ENCODE data around the gene KIF18B. TPM values are rescaled to one million over a fixed set of nuclear protein-coding genes. Genes with fewer than 3 reads are reported as not detected.

KIF18B gene
- total and polyA plus RNA-seq, 2 donors: 2.4 to 3.5 TPM

- WGBS: 61% methylated on average over 2 of the region's 2 CpGs
- Histone ChIP-seq H3K9me3 (ENCODE audit: control insufficient read depth in 2 of 2, insufficient read depth in 1 of 2, low read length in 1 of 2) (no peaks in the 10 kb centered on the region), H3K27me3 (ENCODE audit: control insufficient read depth in 2 of 2, insufficient read depth in 1 of 2, low read length in 1 of 2) (peaks cover 0 to 74% of the 10 kb centered on the region in 2 donors), H3K4me1 (ENCODE audit: control insufficient read depth in 2 of 2, insufficient read depth in 2 of 2, low read length in 2 of 2) (no peaks in the 10 kb centered on the region), H3K27ac (ENCODE audit: low read depth in 1 of 2, low read length in 1 of 2) (no peak overlapping the region), H3K4me3 (ENCODE audit: low read length in 2 of 2) (no peak overlapping the region), H3K36me3 (ENCODE audit: control insufficient read depth in 2 of 2, insufficient read depth in 2 of 2, low read length in 1 of 2) (no peaks in the 10 kb centered on the region)
- DNase-seq (ENCODE audit: low read depth in 6 of 9, low spot score in 9 of 9): no peak
Measured at GRCh38 chr17:44919411-44919810, 28.2 kb downstream of the KIF18B start.

GRCh38 chr17:44918006-44918405 lies 29.6 kb downstream of the KIF18B start:
- Histone ChIP-seq H3K9me3 (ENCODE audit: control insufficient read depth in 2 of 2, insufficient read depth in 1 of 2, low read length in 1 of 2) (no peaks in the 10 kb centered on the region), H3K36me3 (ENCODE audit: control insufficient read depth in 2 of 2, insufficient read depth in 2 of 2, low read length in 1 of 2) (no peaks in the 10 kb centered on the region), H3K27ac (ENCODE audit: low read depth in 1 of 2, low read length in 1 of 2) (no peak overlapping the region), H3K4me3 (ENCODE audit: low read length in 2 of 2) (no peak overlapping the region), H3K27me3 (ENCODE audit: control insufficient read depth in 2 of 2, insufficient read depth in 1 of 2, low read length in 1 of 2) (peaks cover 0 to 83% of the 10 kb centered on the region in 2 donors), H3K4me1 (ENCODE audit: control insufficient read depth in 2 of 2, insufficient read depth in 2 of 2, low read length in 2 of 2) (no peaks in the 10 kb centered on the region)
- WGBS: 91% methylated on average over 2 of the region's 2 CpGs
- no peak for DNase-seq (ENCODE audit: low read depth in 6 of 9, low spot score in 9 of 9)

DNA sequence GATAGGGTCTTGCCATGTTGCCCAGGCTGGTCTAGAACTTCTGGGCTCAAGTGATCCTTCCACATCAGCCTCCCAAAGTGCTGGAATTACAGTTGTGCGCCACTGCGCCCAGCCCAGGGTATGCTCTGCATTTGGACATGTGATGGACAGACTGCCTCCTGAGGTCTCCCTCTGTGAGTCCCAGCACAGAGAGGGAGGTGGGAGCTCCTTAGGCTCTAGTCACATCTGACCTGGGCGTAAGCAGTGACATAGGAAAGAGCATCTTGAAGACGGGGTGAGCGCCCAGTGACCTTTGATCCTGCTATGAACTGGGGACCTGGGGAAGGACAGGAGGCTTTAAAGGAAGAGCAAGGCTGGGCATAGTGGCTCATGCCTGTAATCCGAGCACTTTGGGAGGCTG lies 30.1 kb downstream of the KIF18B start:
- DNase-seq (ENCODE audit: low read depth in 6 of 9, low spot score in 9 of 9): no peak
- H3K27me3 ChIP-seq (ENCODE audit: control insufficient read depth in 2 of 2, insufficient read depth in 1 of 2, low read length in 1 of 2): peaks cover 0 to 83% of the 10 kb centered on the region in 2 donors
- no peaks in the 10 kb centered on the region for H3K4me1 ChIP-seq (ENCODE audit: control insufficient read depth in 2 of 2, insufficient read depth in 2 of 2, low read length in 2 of 2)
- no peaks in the 10 kb centered on the region for H3K36me3 ChIP-seq (ENCODE audit: control insufficient read depth in 2 of 2, insufficient read depth in 2 of 2, low read length in 1 of 2)
- no peaks in the 10 kb centered on the region for H3K9me3 ChIP-seq (ENCODE audit: control insufficient read depth in 2 of 2, insufficient read depth in 1 of 2, low read length in 1 of 2)
- H3K4me3 ChIP-seq (ENCODE audit: low read length in 2 of 2): no peak overlapping the region
- H3K27ac ChIP-seq (ENCODE audit: low read depth in 1 of 2, low read length in 1 of 2): no peak overlapping the region
- 99% methylated on average over 6 of the region's 6 CpGs for WGBS

GRCh38 chr17:44916781-44917241 lies 30.8 kb downstream of the KIF18B start:
- WGBS: 95% methylated on average over 10 of the region's 10 CpGs
- Histone ChIP-seq H3K36me3 (ENCODE audit: control insufficient read depth in 2 of 2, insufficient read depth in 2 of 2, low read length in 1 of 2) (no peaks in the 10 kb centered on the region), H3K27ac (ENCODE audit: low read depth in 1 of 2, low read length in 1 of 2) (no peak overlapping the region), H3K9me3 (ENCODE audit: control insufficient read depth in 2 of 2, insufficient read depth in 1 of 2, low read length in 1 of 2) (no peaks in the 10 kb centered on the region), H3K4me1 (ENCODE audit: control insufficient read depth in 2 of 2, insufficient read depth in 2 of 2, low read length in 2 of 2) (no peaks in the 10 kb centered on the region), H3K4me3 (ENCODE audit: low read length in 2 of 2) (no peak overlapping the region), H3K27me3 (ENCODE audit: control insufficient read depth in 2 of 2, insufficient read depth in 1 of 2, low read length in 1 of 2) (peaks cover 1 to 83% of the 10 kb centered on the region in 2 donors)
- DNase-seq (ENCODE audit: low read depth in 6 of 9, low spot score in 9 of 9): no peak

- Histone ChIP-seq H3K27ac (ENCODE audit: low read depth in 1 of 2, low read length in 1 of 2) (no peak overlapping the region), H3K36me3 (ENCODE audit: control insufficient read depth in 2 of 2, insufficient read depth in 2 of 2, low read length in 1 of 2) (no peaks in the 10 kb centered on the region), H3K4me3 (ENCODE audit: low read length in 2 of 2) (no peak overlapping the region), H3K27me3 (ENCODE audit: control insufficient read depth in 2 of 2, insufficient read depth in 1 of 2, low read length in 1 of 2) (peaks cover 8 to 84% of the 10 kb centered on the region in 2 donors), H3K9me3 (ENCODE audit: control insufficient read depth in 2 of 2, insufficient read depth in 1 of 2, low read length in 1 of 2) (no peaks in the 10 kb centered on the region), H3K4me1 (ENCODE audit: control insufficient read depth in 2 of 2, insufficient read depth in 2 of 2, low read length in 2 of 2) (peaks cover 0 to 4% of the 10 kb centered on the region in 2 donors)
- 94% methylated on average over 11 of the region's 11 CpGs for WGBS
- DNase-seq (ENCODE audit: low read depth in 6 of 9, low spot score in 9 of 9): no peak
Measured at GRCh38 chr17:44915862-44916780, 31.5 kb downstream of the KIF18B start.

DNA sequence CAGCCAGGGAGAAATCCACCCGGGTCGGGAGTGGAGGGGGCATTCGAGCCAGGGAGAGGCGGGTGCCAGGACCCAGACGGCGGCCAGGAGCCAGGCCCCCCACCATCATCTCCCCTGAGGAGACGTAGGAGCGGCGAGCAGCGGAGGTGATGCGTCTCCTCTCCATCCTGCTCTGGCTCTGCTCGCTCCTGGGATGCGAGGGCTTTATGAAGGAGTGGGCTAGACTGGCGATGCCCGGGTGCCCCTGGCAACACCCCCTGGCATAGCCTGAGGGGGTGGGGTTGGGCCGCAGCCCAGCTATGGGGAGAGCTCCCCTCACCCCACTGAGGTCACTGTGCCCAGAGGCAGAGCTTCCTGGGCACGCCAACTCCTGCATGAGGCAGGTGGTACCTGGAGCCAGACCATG lies 32.2 kb downstream of the KIF18B start, which contains the start of gene GFAP:
Gene GFAP, minus strand, starts transcription at position 180 of the 406 bp plus-strand sequence. Its CDS starts 14 bp downstream, at position 166.
- WGBS: 91% methylated on average over 17 of the region's 17 CpGs
- Histone ChIP-seq H3K9me3 (ENCODE audit: control insufficient read depth in 2 of 2, insufficient read depth in 1 of 2, low read length in 1 of 2) (no peaks in the 10 kb centered on the region), H3K36me3 (ENCODE audit: control insufficient read depth in 2 of 2, insufficient read depth in 2 of 2, low read length in 1 of 2) (no peaks in the 10 kb centered on the region), H3K4me1 (ENCODE audit: control insufficient read depth in 2 of 2, insufficient read depth in 2 of 2, low read length in 2 of 2) (peaks cover 0 to 4% of the 10 kb centered on the region in 2 donors), H3K27ac (ENCODE audit: low read depth in 1 of 2, low read length in 1 of 2) (no peak within 1 kb of the TSS), H3K27me3 (ENCODE audit: control insufficient read depth in 2 of 2, insufficient read depth in 1 of 2, low read length in 1 of 2) (peaks cover 11 to 84% of the 10 kb centered on the region in 2 donors), H3K4me3 (ENCODE audit: low read length in 2 of 2) (no peak within 1 kb of the TSS)
- no peak for DNase-seq (ENCODE audit: low read depth in 6 of 9, low spot score in 9 of 9)

DNA sequence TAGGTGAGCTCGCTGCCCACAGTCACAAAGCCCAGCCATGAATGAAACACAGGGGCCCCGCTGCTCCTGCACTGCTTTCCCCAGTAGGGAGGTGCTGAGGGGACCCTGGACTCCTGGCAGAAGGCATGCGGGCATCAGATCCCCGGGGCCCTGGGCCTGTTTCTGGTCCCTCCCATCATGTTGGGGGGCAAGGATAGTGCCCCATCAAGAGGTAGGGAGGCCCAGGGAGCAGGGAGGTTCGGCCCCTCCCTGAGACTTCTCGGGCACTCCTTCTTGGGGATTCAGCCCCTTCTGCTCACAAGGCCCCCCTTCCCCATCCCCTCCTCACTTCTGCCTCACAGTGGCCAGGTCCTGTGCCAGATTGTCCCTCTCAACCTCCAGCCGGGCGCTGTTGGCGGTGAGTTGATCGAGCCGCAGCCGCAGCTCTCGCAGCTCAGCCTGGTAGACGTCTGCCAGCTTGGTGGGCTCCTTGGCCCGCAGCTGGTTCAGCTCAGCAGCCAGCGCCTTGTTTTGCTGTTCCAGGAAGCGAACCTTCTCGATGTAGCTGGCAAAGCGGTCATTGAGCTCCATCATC lies 32.8 kb downstream of the KIF18B start:
- Histone ChIP-seq H3K36me3 (ENCODE audit: control insufficient read depth in 2 of 2, insufficient read depth in 2 of 2, low read length in 1 of 2) (no peaks in the 10 kb centered on the region), H3K27ac (ENCODE audit: low read depth in 1 of 2, low read length in 1 of 2) (no peak overlapping the region), H3K27me3 (ENCODE audit: control insufficient read depth in 2 of 2, insufficient read depth in 1 of 2, low read length in 1 of 2) (peaks cover 11 to 84% of the 10 kb centered on the region in 2 donors), H3K4me3 (ENCODE audit: low read length in 2 of 2) (no peak overlapping the region), H3K4me1 (ENCODE audit: control insufficient read depth in 2 of 2, insufficient read depth in 2 of 2, low read length in 2 of 2) (peaks cover 0 to 4% of the 10 kb centered on the region in 2 donors), H3K9me3 (ENCODE audit: control insufficient read depth in 2 of 2, insufficient read depth in 1 of 2, low read length in 1 of 2) (no peaks in the 10 kb centered on the region)
- DNase-seq (ENCODE audit: low read depth in 6 of 9, low spot score in 9 of 9): no peak
- WGBS: 92% methylated on average over 19 of the region's 19 CpGs

- no peaks in the 10 kb centered on the region for H3K36me3 ChIP-seq (ENCODE audit: control insufficient read depth in 2 of 2, insufficient read depth in 2 of 2, low read length in 1 of 2)
- WGBS: 90% methylated on average over 4 of the region's 4 CpGs
- H3K27ac ChIP-seq (ENCODE audit: low read depth in 1 of 2, low read length in 1 of 2): no peak overlapping the region
- H3K4me1 ChIP-seq (ENCODE audit: control insufficient read depth in 2 of 2, insufficient read depth in 2 of 2, low read length in 2 of 2): peaks cover 0 to 4% of the 10 kb centered on the region in 2 donors
- no peak overlapping the region for H3K4me3 ChIP-seq (ENCODE audit: low read length in 2 of 2)
- no peak for DNase-seq (ENCODE audit: low read depth in 6 of 9, low spot score in 9 of 9)
- no peaks in the 10 kb centered on the region for H3K9me3 ChIP-seq (ENCODE audit: control insufficient read depth in 2 of 2, insufficient read depth in 1 of 2, low read length in 1 of 2)
- peaks cover 11 to 80% of the 10 kb centered on the region in 2 donors for H3K27me3 ChIP-seq (ENCODE audit: control insufficient read depth in 2 of 2, insufficient read depth in 1 of 2, low read length in 1 of 2)
Measured at GRCh38 chr17:44914148-44914547, 33.4 kb downstream of the KIF18B start.

DNA sequence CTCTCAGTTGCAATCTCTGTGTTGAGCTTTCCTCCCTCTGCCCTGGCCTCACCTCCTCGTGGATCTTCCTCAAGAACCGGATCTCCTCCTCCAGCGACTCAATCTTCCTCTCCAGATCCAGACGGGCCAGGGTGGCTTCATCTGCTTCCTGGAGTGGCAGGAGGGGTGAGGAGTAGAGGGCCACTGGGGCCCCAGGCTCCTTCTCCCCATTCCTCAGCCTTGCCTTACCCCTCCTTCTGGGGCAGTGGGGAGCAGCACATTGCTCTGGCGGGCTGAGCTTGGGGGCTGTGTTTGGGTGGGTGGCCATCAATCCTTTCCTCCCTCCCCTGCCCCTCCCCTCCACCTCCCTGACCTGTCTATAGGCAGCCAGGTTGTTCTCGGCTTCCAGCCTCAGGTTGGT lies 33.9 kb downstream of the KIF18B start:
- 55% methylated on average over 6 of the region's 6 CpGs for WGBS
- peaks cover 11 to 81% of the 10 kb centered on the region in 2 donors for H3K27me3 ChIP-seq (ENCODE audit: control insufficient read depth in 2 of 2, insufficient read depth in 1 of 2, low read length in 1 of 2)

More for the DNA sequence above, 33.9 kb downstream of the KIF18B start:
- no peak for DNase-seq (ENCODE audit: low read depth in 6 of 9, low spot score in 9 of 9)
- Histone ChIP-seq H3K4me3 (ENCODE audit: low read length in 2 of 2) (no peak overlapping the region), H3K9me3 (ENCODE audit: control insufficient read depth in 2 of 2, insufficient read depth in 1 of 2, low read length in 1 of 2) (no peaks in the 10 kb centered on the region), H3K27ac (ENCODE audit: low read depth in 1 of 2, low read length in 1 of 2) (no peak overlapping the region), H3K4me1 (ENCODE audit: control insufficient read depth in 2 of 2, insufficient read depth in 2 of 2, low read length in 2 of 2) (peaks cover 0 to 4% of the 10 kb centered on the region in 2 donors), H3K36me3 (ENCODE audit: control insufficient read depth in 2 of 2, insufficient read depth in 2 of 2, low read length in 1 of 2) (no peaks in the 10 kb centered on the region)

Measured in thymus (tissue), 11 donors.